DND-41 (cell line): ENCODE results near the gene SNX18.

Experiments used
- EZH2 ChIP-seq: IDR thresholded peaks from 3 replicates; pipeline ENCODE4 v1.6.1; 2012; ENCODE audit warnings: borderline replicate concordance, low read depth, mild to moderate bottlenecking, moderate library complexity, low read length, inconsistent platforms; ENCODE audit not compliant: severe bottlenecking
- TF ChIP-seq, protein P1 (sequence below): IDR thresholded peaks from 2 replicates; pipeline ENCODE4 v1.5.1; 2012; ENCODE audit warnings: borderline replicate concordance, low read length, moderate library complexity, mild to moderate bottlenecking; ENCODE audit not compliant: poor library complexity, severe bottlenecking; ENCODE audit errors: extremely low read depth

DNA sequence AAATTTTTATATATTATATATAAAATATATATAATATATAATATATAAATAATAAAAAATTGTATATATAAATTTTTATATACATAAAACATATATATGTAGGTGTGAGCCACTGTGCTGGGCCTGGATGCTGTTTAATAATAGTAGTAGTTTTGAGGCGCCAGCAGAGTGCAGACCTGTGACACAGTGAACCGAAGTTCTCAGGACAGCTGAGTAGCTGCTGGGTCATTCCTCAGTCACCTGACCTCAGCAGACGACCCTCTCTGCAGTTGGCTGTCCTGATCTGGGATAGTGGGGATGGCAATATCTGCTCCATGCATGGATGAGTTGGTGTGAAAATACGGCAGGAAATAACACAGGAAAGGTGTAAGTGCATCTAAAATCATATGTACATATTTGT, 3.3 kb upstream of the SNX18 start:
- TF ChIP-seq, protein P1, sequence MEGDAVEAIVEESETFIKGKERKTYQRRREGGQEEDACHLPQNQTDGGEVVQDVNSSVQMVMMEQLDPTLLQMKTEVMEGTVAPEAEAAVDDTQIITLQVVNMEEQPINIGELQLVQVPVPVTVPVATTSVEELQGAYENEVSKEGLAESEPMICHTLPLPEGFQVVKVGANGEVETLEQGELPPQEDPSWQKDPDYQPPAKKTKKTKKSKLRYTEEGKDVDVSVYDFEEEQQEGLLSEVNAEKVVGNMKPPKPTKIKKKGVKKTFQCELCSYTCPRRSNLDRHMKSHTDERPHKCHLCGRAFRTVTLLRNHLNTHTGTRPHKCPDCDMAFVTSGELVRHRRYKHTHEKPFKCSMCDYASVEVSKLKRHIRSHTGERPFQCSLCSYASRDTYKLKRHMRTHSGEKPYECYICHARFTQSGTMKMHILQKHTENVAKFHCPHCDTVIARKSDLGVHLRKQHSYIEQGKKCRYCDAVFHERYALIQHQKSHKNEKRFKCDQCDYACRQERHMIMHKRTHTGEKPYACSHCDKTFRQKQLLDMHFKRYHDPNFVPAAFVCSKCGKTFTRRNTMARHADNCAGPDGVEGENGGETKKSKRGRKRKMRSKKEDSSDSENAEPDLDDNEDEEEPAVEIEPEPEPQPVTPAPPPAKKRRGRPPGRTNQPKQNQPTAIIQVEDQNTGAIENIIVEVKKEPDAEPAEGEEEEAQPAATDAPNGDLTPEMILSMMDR, result no peak
- no peak for TF ChIP-seq EZH2
